HUES48 (cell line): ENCODE data around the gene ATG7.

Experiments
- H3K27ac ChIP-seq: one replicate; pipeline ENCODE4 v1.7.0; 2013; ENCODE audit warnings: low read depth, low read length, inconsistent platforms
- H3K27me3 ChIP-seq: 2 replicates; pipeline ENCODE4 v1.6.1; 2013; ENCODE audit warnings: mild to moderate bottlenecking, low read length; ENCODE audit not compliant: control insufficient read depth, insufficient read depth
- H3K36me3 ChIP-seq: 2 replicates; pipeline ENCODE4 v1.6.1; 2013; ENCODE audit warnings: low read length; ENCODE audit not compliant: control insufficient read depth, insufficient read depth
- H3K4me1 ChIP-seq: 2 replicates; pipeline ENCODE4 v1.6.1; 2013; ENCODE audit warnings: mild to moderate bottlenecking, low read length; ENCODE audit not compliant: control insufficient read depth, insufficient read depth
- H3K4me3 ChIP-seq: 2 replicates; pipeline ENCODE4 v1.5.1; 2013; ENCODE audit warnings: mild to moderate bottlenecking, low read depth, low read length
- H3K9ac ChIP-seq: 2 replicates; pipeline ENCODE4 v1.6.1; 2013; ENCODE audit warnings: mild to moderate bottlenecking, low read depth, low read length, moderate library complexity
- H3K9me3 ChIP-seq: 2 replicates; pipeline ENCODE4 v1.6.1; 2013; ENCODE audit warnings: low read length; ENCODE audit not compliant: control insufficient read depth, insufficient read depth

ATG7 gene

GRCh38 chr3:11302444-11302843 lies 30.2 kb downstream of the ATG7 start:
- Histone ChIP-seq H3K9me3 (no peaks in the 10 kb centered on the region), H3K27me3 (no peaks in the 10 kb centered on the region), H3K36me3 (peaks cover 33% of the 10 kb centered on the region), H3K4me3 (no peak overlapping the region), H3K27ac (no peak overlapping the region), H3K9ac (no peak overlapping the region), H3K4me1 (no peaks in the 10 kb centered on the region)

- Histone ChIP-seq H3K27me3 (no peaks in the 10 kb centered on the region), H3K27ac (no peak overlapping the region), H3K4me3 (no peak overlapping the region), H3K4me1 (no peaks in the 10 kb centered on the region), H3K9ac (no peak overlapping the region), H3K9me3 (no peaks in the 10 kb centered on the region), H3K36me3 (peaks cover 42% of the 10 kb centered on the region)
These were observed 32.0 kb downstream of the ATG7 start for GRCh38 chr3:11304175-11304574.

- Histone ChIP-seq H3K27me3 (no peaks in the 10 kb centered on the region), H3K4me3 (no peak overlapping the region), H3K4me1 (no peaks in the 10 kb centered on the region), H3K27ac (no peak overlapping the region), H3K9ac (no peak overlapping the region), H3K9me3 (no peaks in the 10 kb centered on the region), H3K36me3 (peaks cover 39% of the 10 kb centered on the region)
These were observed 33.3 kb downstream of the ATG7 start for GRCh38 chr3:11305509-11305908.

- Histone ChIP-seq H3K9me3 (no peaks in the 10 kb centered on the region), H3K4me1 (no peaks in the 10 kb centered on the region), H3K27me3 (no peaks in the 10 kb centered on the region), H3K9ac (no peak overlapping the region), H3K27ac (no peak overlapping the region), H3K4me3 (no peak overlapping the region), H3K36me3 (peaks cover 39% of the 10 kb centered on the region)
These were observed 34.8 kb downstream of the ATG7 start for GRCh38 chr3:11306817-11307589.

GRCh38 chr3:11307830-11308432 lies 35.7 kb downstream of the ATG7 start:
- H3K27me3 ChIP-seq = no peaks in the 10 kb centered on the region
- no peak overlapping the region for H3K4me3 ChIP-seq
- H3K36me3 ChIP-seq = peaks cover 34% of the 10 kb centered on the region
- no peak overlapping the region for H3K27ac ChIP-seq
- H3K4me1 ChIP-seq = no peaks in the 10 kb centered on the region
- no peaks in the 10 kb centered on the region for H3K9me3 ChIP-seq
- no peak overlapping the region for H3K9ac ChIP-seq

GRCh38 chr3:11310258-11310657 lies 38.1 kb downstream of the ATG7 start:
- H3K27ac ChIP-seq = no peak overlapping the region
- H3K27me3 ChIP-seq = no peaks in the 10 kb centered on the region
- H3K36me3 ChIP-seq = peaks cover 39% of the 10 kb centered on the region
- no peak overlapping the region for H3K9ac ChIP-seq
- H3K4me1 ChIP-seq = no peaks in the 10 kb centered on the region
- H3K9me3 ChIP-seq = no peaks in the 10 kb centered on the region
- H3K4me3 ChIP-seq = no peak overlapping the region

GRCh38 chr3:11312166-11312565 lies 40.0 kb downstream of the ATG7 start:
- Histone ChIP-seq H3K9ac (no peak overlapping the region), H3K27ac (no peak overlapping the region), H3K4me3 (no peak overlapping the region), H3K27me3 (no peaks in the 10 kb centered on the region), H3K4me1 (no peaks in the 10 kb centered on the region), H3K9me3 (no peaks in the 10 kb centered on the region), H3K36me3 (peaks cover 44% of the 10 kb centered on the region)

- no peaks in the 10 kb centered on the region for H3K4me1 ChIP-seq
- no peaks in the 10 kb centered on the region for H3K9me3 ChIP-seq
- H3K4me3 ChIP-seq = no peak overlapping the region
- no peak overlapping the region for H3K27ac ChIP-seq
- H3K36me3 ChIP-seq = peaks cover 42% of the 10 kb centered on the region
- no peak overlapping the region for H3K9ac ChIP-seq
- no peaks in the 10 kb centered on the region for H3K27me3 ChIP-seq
These were observed 45.1 kb downstream of the ATG7 start for GRCh38 chr3:11317300-11317699.

- Histone ChIP-seq H3K27ac (no peak overlapping the region), H3K4me3 (no peak overlapping the region), H3K27me3 (no peaks in the 10 kb centered on the region), H3K9ac (no peak overlapping the region), H3K36me3 (peaks cover 28% of the 10 kb centered on the region; the same call in 1 of the 2 replicates), H3K9me3 (no peaks in the 10 kb centered on the region), H3K4me1 (no peaks in the 10 kb centered on the region)
These were observed 50.7 kb downstream of the ATG7 start for GRCh38 chr3:11322931-11323330.

GRCh38 chr3:11323813-11324212 lies 51.6 kb downstream of the ATG7 start:
- Histone ChIP-seq H3K4me3 (no peak overlapping the region), H3K9ac (no peak overlapping the region), H3K27me3 (no peaks in the 10 kb centered on the region), H3K27ac (no peak overlapping the region), H3K9me3 (no peaks in the 10 kb centered on the region), H3K4me1 (no peaks in the 10 kb centered on the region), H3K36me3 (peaks cover 19% of the 10 kb centered on the region; the same call in 1 of the 2 replicates)

- no peak overlapping the region for H3K27ac ChIP-seq
- no peaks in the 10 kb centered on the region for H3K27me3 ChIP-seq
- peaks cover 6% of the 10 kb centered on the region; the same call in 1 of the 2 replicates for H3K36me3 ChIP-seq
- H3K9ac ChIP-seq = no peak overlapping the region
- H3K4me3 ChIP-seq = no peak overlapping the region
- H3K9me3 ChIP-seq = no peaks in the 10 kb centered on the region
- no peaks in the 10 kb centered on the region for H3K4me1 ChIP-seq
These were observed 55.4 kb downstream of the ATG7 start for GRCh38 chr3:11327619-11328018.
